HuH-7.5 (cell line): ENCODE results near the gene POM121L12.

ENCODE experiments used
- DNase-seq: peaks from one replicate; pipeline ENCODE4 v3.0.0; 2011; ENCODE audit warnings: low spot score

Gene POM121L12

DNA sequence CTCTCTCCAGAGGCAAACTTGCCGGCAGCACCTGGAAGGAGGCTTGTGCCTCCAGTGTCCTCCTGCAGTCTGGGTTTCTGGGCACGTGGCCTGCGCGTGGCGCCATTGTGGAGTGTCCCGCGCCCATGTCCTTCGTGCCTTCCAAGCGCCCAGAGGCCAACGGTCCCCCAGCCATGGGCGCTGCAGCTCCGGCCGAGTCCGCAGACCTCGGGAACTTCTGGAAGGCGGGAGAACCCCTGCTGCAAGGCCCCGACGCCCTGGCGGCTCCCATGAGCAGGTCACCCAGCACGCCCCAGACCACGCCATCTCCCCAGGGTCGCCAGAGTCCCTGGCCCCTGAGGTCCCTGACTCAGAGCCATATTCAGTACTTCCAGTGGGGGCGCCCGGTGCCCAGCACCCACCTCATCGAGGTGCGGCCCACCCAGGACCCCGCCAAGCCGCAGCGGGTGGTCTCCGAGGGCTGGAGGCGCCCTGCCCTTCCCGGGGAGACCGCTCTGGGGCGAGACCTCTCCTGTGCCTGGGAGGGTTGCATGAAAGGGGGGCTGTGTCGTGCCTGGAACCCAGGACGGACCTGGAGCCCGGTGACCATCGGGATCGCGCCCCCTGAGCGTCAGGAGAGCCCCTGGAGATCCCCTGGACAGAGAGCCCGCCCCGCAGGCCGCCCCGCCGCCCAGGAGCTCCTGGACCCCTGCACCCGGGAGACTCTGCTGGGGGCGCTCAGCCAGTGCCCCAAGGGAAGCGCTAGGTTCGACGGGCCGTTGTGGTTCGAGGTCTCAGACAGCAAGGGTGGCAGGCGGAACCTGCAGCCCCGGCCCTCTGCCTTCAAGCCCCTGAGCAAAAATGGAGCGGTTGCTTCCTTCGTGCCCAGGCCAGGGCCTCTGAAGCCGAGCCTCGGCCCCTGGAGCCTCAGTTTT lies at the start of gene POM121L12:
POM121L12 (plus strand) TSS at position 135 of the 914 bp plus-strand sequence; CDS start at position 174, 39 bp downstream.
- no peak for DNase-seq

DNA sequence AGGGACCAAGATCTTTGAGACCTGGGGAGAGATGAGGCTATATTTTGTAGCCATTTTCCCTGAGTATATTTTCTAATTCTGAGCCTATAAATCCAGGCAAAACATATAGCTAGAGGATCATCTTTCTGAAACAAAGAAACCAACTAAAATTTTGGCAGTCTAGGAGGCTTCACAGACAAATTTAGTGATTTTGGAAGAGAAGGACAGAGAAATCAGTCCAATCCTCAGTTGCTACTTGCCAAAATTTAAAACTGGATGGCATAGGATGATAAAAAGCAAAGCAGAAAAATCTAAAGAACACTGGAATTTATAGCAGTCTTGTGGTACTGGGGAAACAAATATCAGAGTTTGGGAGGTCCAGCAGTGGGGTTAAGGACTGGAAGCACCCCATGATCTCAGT lies 43.4 kb upstream of the POM121L12 start:
- no peak for DNase-seq

DNA sequence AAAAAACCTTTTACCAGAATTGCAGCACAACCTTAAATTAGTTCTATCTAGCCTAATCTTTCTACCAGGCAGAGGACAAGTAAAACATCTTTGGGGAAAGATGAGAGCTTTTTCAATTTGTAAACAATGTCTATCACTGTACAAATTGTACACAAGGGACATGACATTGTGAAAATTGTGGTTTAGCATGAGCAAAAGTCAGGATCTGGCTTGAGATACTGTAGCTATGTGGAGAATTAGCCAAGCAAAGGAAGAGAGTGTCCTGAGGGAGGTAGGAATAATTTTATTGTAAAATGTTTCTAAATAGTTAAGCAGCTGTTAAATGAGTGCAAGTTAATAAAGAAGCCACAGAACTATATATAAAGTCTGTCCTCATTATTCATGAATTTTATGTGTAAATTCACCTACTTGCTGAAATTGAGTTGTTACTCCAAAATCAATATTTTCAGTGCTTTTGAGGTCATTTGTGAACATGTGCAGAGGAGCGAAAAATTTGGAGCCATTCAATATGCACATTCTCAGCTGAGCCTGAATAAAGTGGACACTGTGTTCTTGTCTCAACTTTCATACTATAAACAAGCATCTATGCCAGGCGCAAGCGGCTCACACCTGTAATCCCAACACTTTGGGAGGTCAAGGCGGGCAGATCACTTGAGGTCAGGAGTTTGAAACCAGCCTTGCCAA lies 42.8 kb upstream of the POM121L12 start:
- DNase-seq, result no peak

DNA sequence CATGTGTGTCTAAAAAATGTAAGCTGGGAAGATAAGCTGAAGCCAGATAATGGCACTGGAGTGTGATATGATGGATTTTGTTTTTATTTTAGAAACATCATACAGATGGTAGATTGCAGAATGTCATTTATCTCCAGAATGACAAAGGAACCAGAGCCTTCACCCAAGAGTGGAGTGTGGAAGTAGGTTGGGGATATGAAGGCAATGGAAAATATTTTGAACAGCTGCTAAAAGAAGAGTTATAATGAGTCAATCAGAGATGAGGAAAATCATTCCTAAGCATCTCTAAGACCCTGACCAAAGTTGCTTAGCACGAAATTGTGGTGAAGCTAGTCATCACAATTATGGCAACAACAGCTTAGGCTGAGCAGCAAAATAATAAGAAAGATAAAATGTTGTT lies 39.8 kb upstream of the POM121L12 start:
- no peak for DNase-seq

DNA sequence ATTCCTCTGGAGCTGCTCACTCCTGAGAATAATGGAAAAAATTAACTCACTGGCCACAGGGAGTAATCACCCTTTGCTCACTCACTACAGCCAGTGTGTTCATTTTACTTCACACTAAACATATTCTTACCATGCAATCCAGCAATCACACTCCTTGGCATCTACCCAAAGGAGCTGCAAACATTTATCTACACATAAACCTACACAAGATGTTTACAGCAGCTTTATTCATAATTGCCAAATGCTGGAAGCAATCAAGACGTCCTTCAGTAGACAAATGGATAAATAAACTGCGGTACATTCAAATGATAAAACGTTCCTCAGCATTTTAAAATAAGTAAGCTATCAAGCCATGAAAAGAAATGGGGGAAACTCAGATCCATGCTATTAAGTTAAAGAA lies 34.2 kb upstream of the POM121L12 start:
- no peak for DNase-seq

DNA sequence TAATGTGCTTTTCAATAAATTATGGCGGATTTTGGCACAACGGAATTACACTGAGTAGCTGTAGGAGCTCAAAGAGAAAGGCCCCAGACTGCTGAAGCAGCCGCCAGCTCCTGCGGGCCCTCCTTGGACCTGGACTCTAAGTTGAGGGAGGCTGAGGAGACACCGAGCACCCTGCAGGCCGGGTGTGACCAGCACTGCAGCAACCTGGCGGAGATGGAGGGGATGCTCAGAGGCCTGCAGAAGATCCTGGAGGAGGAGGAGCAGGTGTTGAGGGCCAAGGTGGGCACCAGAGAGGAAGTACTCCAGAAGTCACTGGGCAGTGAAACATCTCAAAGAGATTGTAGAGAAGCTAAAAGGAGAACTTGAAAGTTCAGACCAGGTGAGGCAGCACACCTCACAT lies 33.0 kb upstream of the POM121L12 start:
- no peak for DNase-seq

DNA sequence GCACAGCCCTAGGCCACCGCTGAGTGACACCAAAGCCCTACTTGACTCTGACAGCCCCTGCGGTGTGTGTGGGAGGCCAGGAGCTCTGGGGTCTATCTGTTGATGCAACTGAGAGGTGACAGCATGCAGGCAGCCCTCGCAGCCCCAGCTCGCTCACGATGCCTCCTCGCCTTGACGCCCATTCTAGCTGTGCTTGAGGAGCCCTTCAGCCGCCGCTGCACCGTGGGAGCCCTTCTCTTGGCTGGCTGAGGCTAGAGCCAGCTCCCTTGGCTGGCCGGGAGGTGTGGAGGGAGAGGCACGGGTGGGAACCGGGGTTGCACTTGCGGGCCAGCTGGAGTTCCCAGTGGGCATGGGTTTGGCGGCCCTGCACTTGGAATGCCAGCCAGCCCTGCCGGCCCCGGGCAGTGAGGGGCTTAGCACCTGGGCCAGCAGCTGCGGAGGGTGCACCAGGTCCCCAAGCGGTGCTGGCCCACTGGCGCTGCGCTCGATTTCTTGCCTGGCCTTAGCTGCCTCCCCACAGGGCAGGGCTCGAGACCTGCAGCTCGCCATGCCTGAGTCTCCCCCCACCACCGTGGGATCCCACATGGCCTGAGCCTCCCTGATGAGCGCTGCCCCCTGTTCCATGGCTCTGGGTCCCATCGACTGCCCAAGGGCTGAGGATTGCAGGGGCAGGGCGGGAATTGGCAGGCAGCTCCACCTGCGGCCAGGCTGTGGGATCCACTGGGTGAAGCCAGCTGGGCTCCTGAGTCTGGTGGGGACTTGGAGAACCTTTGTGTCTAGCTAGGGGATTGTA lies 31.6 kb upstream of the POM121L12 start:
- no peak for DNase-seq

DNA sequence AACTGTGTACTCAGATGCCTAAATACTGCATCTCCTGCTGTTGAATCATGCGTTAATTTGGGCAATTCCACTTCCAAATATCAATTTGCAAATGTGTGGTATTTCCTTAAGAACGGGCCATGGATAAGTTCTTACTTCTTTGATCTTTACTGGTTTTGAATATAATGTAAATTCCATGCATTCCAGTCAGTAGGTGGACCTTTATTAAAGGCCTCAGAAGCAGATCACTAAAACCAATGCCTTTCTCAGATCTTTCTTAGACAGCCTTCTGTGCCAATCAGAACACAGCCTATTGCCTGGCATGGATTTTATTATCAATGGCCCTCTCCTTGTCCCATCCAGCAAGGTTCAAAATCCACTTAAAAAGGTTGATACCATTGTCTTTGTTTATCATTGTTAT lies 21.5 kb upstream of the POM121L12 start:
- no peak for DNase-seq

DNA sequence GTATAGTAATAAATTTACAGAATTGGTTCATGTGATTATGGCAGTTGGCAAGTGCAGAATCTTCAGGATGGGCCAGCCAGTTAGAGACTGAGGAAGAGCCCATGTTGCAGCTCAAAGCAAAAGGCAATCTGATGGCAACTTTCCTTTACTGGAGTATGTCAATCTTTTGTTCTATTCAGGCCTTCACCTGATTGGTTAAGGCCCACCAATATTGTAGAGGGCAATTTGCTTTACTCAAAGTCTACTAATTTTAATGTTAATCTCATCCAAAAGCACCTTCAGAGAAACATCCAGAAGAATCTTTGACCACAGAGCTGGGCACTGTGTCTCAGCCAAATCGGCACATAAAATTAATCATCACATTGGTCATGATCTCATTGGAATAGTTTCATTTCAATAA lies 20.0 kb upstream of the POM121L12 start:
- no peak for DNase-seq

DNA sequence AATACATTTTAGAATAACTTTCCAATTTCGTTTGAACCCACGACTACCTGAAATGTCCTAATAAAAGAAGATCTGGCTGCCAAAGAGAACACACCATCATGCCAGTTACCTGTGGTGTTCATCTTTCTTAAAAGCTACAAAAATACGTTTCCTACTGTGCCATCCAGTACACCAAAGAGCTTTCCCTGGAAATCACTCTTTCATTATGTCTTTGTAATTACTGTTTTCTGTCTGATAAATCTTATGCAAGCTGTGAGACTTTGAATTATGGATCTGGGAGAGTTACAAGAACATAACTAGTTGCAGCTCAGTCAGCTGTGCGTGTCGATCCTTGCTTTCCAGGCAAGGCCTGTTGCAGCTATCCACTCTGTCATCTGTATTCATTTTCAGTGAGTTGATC lies 12.5 kb upstream of the POM121L12 start:
- DNase-seq, result no peak

DNA sequence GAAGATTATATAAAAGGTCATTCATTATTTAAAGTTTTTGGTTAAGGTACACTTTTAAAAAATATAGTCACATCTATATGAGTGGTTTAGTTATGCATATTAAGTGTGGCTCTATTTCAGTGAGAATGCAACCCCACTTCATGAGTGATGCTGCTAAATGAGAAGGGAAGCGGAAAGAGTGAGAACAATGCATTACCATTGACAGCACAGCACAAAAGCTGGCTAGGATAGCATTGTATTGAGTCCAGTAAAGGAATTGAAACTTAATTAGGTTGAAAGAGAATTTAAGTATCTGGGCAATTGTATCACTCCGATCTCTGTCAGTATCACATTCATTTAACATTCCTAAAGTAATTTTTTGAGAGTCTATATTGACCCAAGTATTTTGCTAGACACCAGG lies 13.2 kb downstream of the POM121L12 start:
- DNase-seq, result no peak

DNA sequence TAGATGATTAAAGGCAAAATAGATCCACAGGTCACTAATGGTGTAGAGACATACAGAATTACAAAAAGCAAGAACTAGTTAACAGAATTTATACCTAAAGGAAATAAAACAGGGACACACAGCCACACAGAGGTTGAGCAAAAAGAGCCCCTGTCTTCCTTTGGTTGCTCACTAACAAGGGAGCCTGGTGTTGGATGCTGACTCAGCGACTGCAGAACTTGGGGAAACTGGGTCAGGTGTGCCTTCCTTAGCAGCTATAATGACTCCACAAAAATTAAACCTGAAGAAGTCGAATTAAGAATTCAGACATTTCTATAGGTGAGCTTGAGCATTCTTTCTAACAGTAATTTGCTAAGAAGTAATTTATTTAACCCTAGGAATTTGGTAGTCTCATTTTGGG lies 15.0 kb downstream of the POM121L12 start:
- DNase-seq, result no peak

DNA sequence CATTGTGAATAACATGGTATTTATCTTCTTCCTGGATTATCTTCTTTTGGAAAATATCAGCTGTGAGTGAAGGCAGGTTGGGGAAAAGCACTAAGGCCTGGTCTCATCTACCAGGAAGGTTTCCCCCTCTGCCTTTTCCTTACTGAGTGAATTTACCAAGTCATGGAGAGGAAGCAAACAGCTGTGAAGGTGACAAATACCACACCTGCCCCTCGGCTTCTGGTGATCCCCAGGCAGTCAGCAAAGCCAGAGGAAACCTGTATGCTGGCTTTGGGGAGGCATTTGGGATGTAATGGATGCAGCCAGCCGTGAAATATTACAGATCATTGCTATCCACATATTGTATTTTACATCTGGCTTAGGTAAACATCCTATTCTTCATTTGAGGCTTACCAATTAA lies 24.2 kb downstream of the POM121L12 start:
- no peak for DNase-seq

DNA sequence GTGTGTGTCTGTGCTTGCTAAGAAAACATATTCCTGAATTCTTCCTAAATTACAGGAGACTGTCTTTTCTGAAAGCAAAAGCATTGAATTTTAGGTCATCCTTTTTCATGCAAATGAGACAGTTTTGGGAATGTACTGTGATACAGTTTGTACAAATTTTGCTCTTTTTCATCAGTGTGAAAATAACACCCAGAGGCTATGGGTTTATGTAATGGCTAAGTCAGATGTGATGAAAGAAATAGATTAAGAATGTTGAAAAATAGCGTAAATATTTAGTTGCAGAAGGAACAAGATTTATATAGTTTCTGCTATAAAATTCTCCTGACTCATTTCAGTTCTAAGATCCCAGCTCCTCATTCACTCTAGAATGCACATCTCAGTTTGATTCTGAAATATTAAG lies 24.6 kb downstream of the POM121L12 start:
- no peak for DNase-seq

DNA sequence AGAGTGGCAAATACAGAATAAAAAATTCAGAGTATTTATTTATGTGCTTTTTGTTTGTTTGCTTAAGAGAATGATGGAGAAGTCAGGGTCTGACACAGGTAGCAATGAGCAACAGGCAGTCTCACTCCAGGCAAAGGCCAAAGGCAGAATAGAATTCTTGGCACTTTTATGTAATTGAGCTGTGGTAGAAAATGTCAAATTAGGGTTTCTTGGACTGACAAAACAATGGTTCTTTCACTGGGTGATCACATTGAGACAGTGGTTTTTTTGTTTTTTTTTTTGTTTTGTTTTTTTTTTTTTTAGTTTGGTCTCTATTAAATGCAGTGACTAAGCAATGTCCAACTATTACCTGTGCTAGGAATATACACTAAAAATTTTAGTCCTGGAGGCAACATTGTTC lies 27.4 kb downstream of the POM121L12 start:
- no peak for DNase-seq

DNA sequence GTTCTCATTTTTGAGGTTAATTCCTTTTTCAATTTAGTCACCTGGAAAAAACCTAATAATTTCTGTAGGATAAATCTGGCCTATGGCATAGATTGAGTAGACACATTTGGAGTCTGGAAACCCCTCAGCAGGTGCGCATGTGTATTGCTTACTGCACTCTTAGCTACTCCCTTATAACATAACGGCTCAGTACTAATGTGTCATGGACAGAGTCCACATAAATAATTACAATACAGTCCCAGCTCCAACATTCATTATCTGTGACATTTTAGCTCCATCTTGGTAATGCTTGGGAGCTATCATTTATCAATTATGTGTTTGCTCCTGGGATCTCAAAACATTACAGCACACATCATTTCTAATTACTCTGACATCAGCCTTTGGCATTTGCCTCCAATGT lies 33.2 kb downstream of the POM121L12 start:
- no peak for DNase-seq

DNA sequence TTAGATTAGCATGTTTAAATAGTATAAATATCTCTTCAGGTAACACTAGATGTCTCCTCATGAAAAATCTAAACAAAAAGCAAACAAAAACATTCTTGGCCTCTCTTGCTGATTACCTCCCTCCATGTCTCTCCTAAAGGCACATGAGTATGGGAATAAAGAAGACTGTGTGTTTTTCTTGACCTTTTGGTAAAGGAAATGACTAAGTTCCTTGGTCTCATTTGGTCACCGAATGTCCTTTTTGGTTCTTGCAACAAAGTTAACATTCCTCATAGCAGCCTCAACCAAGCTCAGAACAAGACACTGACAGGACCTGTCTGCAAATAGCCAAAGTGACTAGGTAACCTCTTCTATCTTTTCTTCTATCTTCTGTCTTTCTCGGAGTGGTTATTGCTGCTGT lies 35.5 kb downstream of the POM121L12 start:
- DNase-seq, result no peak
